H1 (cell line): ENCODE data around the gene EMC7. TPM values are rescaled to one million over a fixed set of nuclear protein-coding genes. Genes with fewer than 3 reads are reported as not detected.
A peak's percentile ranks its signal among the peaks of the same experiment; 100 is the strongest.

Experiments
- CTCF ChIA-PET: fragments of 300-600 bp; sonication (Branson Sonifier 250); formaldehyde crosslinking; loops from one replicate; lab custom pipeline; 2021; ENCODE audit not compliant: partially characterized antibody; lab: Charles Lee
- POLR2A ChIA-PET: fragments of 300-600 bp; sonication (Branson Sonifier 250); formaldehyde crosslinking; loops from one replicate; lab custom pipeline; 2021; ENCODE audit warnings: inconsistent platforms; ENCODE audit not compliant: partially characterized antibody; lab: Charles Lee
- DNase-seq, 2 experiments: peaks; one replicate each; pipeline versions ENCODE4 v3.0.0 to v3.0.0-alpha.2; 2010 to 2022; ENCODE audit warnings: low spot score in 2 of 2, low read depth in 1 of 2, mixed read lengths in 1 of 2
- FAIRE-seq: peaks from 2 replicates; lab custom pipeline; 2011; peaks lifted over from hg19 to GRCh38; lab: Jason Lieb, UNC
- H2AFZ ChIP-seq: 2 replicates; pipeline ENCODE4 v1.8.1; 2012; ENCODE audit warnings: low read length, inconsistent platforms
- H2AK5ac ChIP-seq: 2 replicates; pipeline ENCODE4 v1.6.1; 2013; ENCODE audit warnings: low read depth, low read length
- H2BK120ac ChIP-seq: replicated peaks from 2 replicates; pipeline ENCODE3; 2013; ENCODE audit warnings: low read depth, low read length, inconsistent platforms
- H2BK12ac ChIP-seq: 2 replicates; pipeline ENCODE4 v1.6.1; 2013; ENCODE audit warnings: low read depth, low read length
- H2BK15ac ChIP-seq: 2 replicates; pipeline ENCODE4 v1.6.1; 2013; ENCODE audit warnings: low read length
- H2BK20ac ChIP-seq: 2 replicates; pipeline ENCODE4 v1.6.1; 2013; ENCODE audit warnings: low read length
- H2BK5ac ChIP-seq: 2 replicates; pipeline ENCODE4 v1.6.1; 2013; ENCODE audit warnings: low read depth, low read length
- H3K14ac ChIP-seq: 2 replicates; pipeline ENCODE4 v1.6.1; 2013; ENCODE audit warnings: inconsistent platforms; ENCODE audit not compliant: insufficient read length
- H3K18ac ChIP-seq: 2 replicates; pipeline ENCODE4 v1.6.1; 2013; ENCODE audit warnings: low read length; ENCODE audit errors: extremely low read depth
- H3K23ac ChIP-seq: 2 replicates; pipeline ENCODE4 v1.6.1; 2013; ENCODE audit warnings: inconsistent platforms; ENCODE audit not compliant: insufficient read length
- H3K23me2 ChIP-seq: 2 replicates; pipeline ENCODE4 v1.6.1; 2013; ENCODE audit warnings: low read depth, low read length
- H3K27ac ChIP-seq: 2 replicates; pipeline ENCODE4 v1.6.1; 2011; ENCODE audit warnings: low read depth, low read length, inconsistent platforms
- H3K27me3 ChIP-seq, 4 experiments: replicated peaks in 1 of 4; 1 replicate in 1 of 4; 2 replicates in 3 of 4; pipeline versions ENCODE4 v1.6.1 to v1.8.1; 2011 to 2013; ENCODE audit warnings: low read length in 3 of 4, mild to moderate bottlenecking in 3 of 4, inconsistent platforms in 2 of 4, mixed read lengths in 2 of 4, moderate library complexity in 1 of 4; ENCODE audit not compliant: control insufficient read depth in 3 of 4, insufficient read depth in 3 of 4; ENCODE audit errors: extremely low read depth in 1 of 4
- H3K36me3 ChIP-seq, 4 experiments: 2 replicates each; pipeline versions ENCODE4 v1.6.1 to v1.8.1; 2011 to 2013; ENCODE audit warnings: mild to moderate bottlenecking in 4 of 4, low read length in 3 of 4, moderate library complexity in 2 of 4, control low read depth in 1 of 4, inconsistent platforms in 1 of 4; ENCODE audit not compliant: insufficient read depth in 4 of 4, control insufficient read depth in 2 of 4
- H3K4ac ChIP-seq: replicated peaks from 2 replicates; pipeline ENCODE3; 2013; ENCODE audit warnings: low read length, low read depth, mixed read lengths, inconsistent platforms; ENCODE audit not compliant: insufficient read length
- H3K4me1 ChIP-seq, 4 experiments: replicated peaks in 1 of 4; 1 replicate in 1 of 4; 2 replicates in 3 of 4; pipeline versions ENCODE4 v1.6.1 to v1.8.1; 2011 to 2013; ENCODE audit warnings: low read length in 3 of 4, inconsistent platforms in 2 of 4, mixed read lengths in 1 of 4; ENCODE audit not compliant: insufficient read depth in 4 of 4, control insufficient read depth in 3 of 4
- H3K4me2 ChIP-seq, 2 experiments: 2 replicates each; pipeline versions ENCODE4 v1.6.1 to v1.8.1; 2011 to 2013; ENCODE audit warnings: low read depth in 2 of 2, low read length in 2 of 2, control low read depth in 1 of 2, inconsistent platforms in 1 of 2, mild to moderate bottlenecking in 1 of 2; ENCODE audit not compliant: insufficient read depth in 1 of 2
- H3K4me3 ChIP-seq, 4 experiments: fragments of 200-600, 300-600 bp in 1 of 4; sonication (generic), shearing (Covaris generic), sonication (Bioruptor Twin) in 1 of 4; 2 replicates each; pipeline versions ENCODE4 v1.5.1 to v1.8.1; 2011 to 2016; ENCODE audit warnings: low read length in 4 of 4, low read depth in 3 of 4, control low read depth in 2 of 4, inconsistent platforms in 2 of 4, mild to moderate bottlenecking in 2 of 4, mixed read lengths in 1 of 4, moderate library complexity in 1 of 4; ENCODE audit not compliant: insufficient read depth in 2 of 4; ENCODE audit errors: extremely low read depth in 1 of 4
- H3K56ac ChIP-seq: replicated peaks from 2 replicates; pipeline ENCODE3; 2013; ENCODE audit warnings: low read depth, mild to moderate bottlenecking, mixed read lengths, low read length, inconsistent platforms; ENCODE audit not compliant: insufficient read length
- H3K79me1 ChIP-seq: 2 replicates; pipeline ENCODE4 v1.6.1; 2013; ENCODE audit warnings: low read depth, low read length, control low read depth
- H3K79me2 ChIP-seq, 2 experiments: 2 replicates each; pipeline versions ENCODE4 v1.6.1 to v1.8.1; 2012 to 2013; ENCODE audit warnings: low read length in 2 of 2, mild to moderate bottlenecking in 2 of 2, inconsistent platforms in 1 of 2; ENCODE audit not compliant: insufficient read depth in 2 of 2, control insufficient read depth in 1 of 2
- H3K9ac ChIP-seq, 4 experiments: replicated peaks in 1 of 4; 1 replicate in 1 of 4; 2 replicates in 3 of 4; pipeline versions ENCODE4 v1.6.1 to v1.8.1; 2011 to 2013; ENCODE audit warnings: low read depth in 3 of 4, low read length in 3 of 4, control low read depth in 2 of 4, mild to moderate bottlenecking in 2 of 4, moderate library complexity in 2 of 4, inconsistent platforms in 1 of 4; ENCODE audit errors: extremely low read depth in 1 of 4
- H3K9me3 ChIP-seq, 2 experiments: 2 replicates each; pipeline versions ENCODE4 v1.6.1 to v1.8.1; 2012 to 2013; ENCODE audit warnings: mild to moderate bottlenecking in 2 of 2, moderate library complexity in 2 of 2, control low read depth in 1 of 2, inconsistent platforms in 1 of 2, low read depth in 1 of 2, low read length in 1 of 2, mixed read lengths in 1 of 2; ENCODE audit not compliant: insufficient read depth in 2 of 2
- H4K20me1 ChIP-seq, 2 experiments: replicated peaks in 1 of 2; 2 replicates each; pipeline versions ENCODE3 to v1.8.1; 2011 to 2013; ENCODE audit warnings: inconsistent platforms in 2 of 2, low read length in 2 of 2, mild to moderate bottlenecking in 1 of 2; ENCODE audit not compliant: insufficient read depth in 2 of 2, control insufficient read depth in 1 of 2
- H4K5ac ChIP-seq: 2 replicates; pipeline ENCODE4 v1.6.1; 2013; ENCODE audit warnings: low read length, low read depth, mixed read lengths, inconsistent platforms; ENCODE audit not compliant: insufficient read length
- H4K8ac ChIP-seq: 2 replicates; pipeline ENCODE4 v1.8.0; 2013; ENCODE audit warnings: mild to moderate bottlenecking, moderate library complexity, low read length, inconsistent platforms; ENCODE audit not compliant: insufficient read depth; ENCODE audit errors: extremely low read depth
- H4K91ac ChIP-seq: replicated peaks from 2 replicates; pipeline ENCODE3; 2013; ENCODE audit warnings: low read length, mixed read lengths, inconsistent platforms; ENCODE audit not compliant: insufficient read length
- CREB1 ChIP-seq: IDR thresholded peaks from 2 replicates; pipeline ENCODE4 v1.6.1; 2012; ENCODE audit warnings: inconsistent platforms
- EGR1 ChIP-seq: IDR thresholded peaks from 2 replicates; pipeline ENCODE4 v1.6.1; 2011; ENCODE audit warnings: low read depth, low read length, borderline replicate concordance
- HDAC6 ChIP-seq: IDR thresholded peaks from one replicate; pipeline ENCODE4 v1.7.1; 2012; ENCODE audit warnings: low read depth, mild to moderate bottlenecking, inconsistent platforms, low read length, moderate library complexity
- NANOG ChIP-seq: IDR thresholded peaks from 2 replicates; pipeline ENCODE4 v1.6.1; 2011; ENCODE audit warnings: low read length, low read depth, mild to moderate bottlenecking, inconsistent platforms; ENCODE audit not compliant: insufficient read depth, poor library complexity, severe bottlenecking
- PHF8 ChIP-seq: fragments of 200-600 bp; sonication (generic); conservative IDR thresholded peaks from 2 replicates; pipeline ENCODE4 v1.7.1; 2012; ENCODE audit warnings: low read depth, mild to moderate bottlenecking, inconsistent platforms, low read length, moderate library complexity
- RBBP5 ChIP-seq: IDR thresholded peaks from 2 replicates; pipeline ENCODE4 v1.7.1; 2012; ENCODE audit warnings: low read depth, mild to moderate bottlenecking, inconsistent platforms, low read length, moderate library complexity, borderline replicate concordance
- RFX5 ChIP-seq: IDR thresholded peaks from 2 replicates; pipeline ENCODE4 v1.6.1; 2011; ENCODE audit warnings: low read depth, low read length, improper control_type of control experiment, borderline replicate concordance
- TCF12 ChIP-seq: IDR thresholded peaks from 2 replicates; pipeline ENCODE4 v1.6.1; 2011; ENCODE audit warnings: low read depth, mild to moderate bottlenecking, low read length
- TEAD4 ChIP-seq: IDR thresholded peaks from 2 replicates; pipeline ENCODE4 v1.6.1; 2012; ENCODE audit warnings: low read depth, low read length, inconsistent platforms, mixed read lengths
- whole genome bisulfite sequencing, 2 experiments: shearing (Covaris generic) in 1 of 2; methylation state at CpG; one replicate each; pipeline versions ENCODE4 v1.1.6 to v1.1.7; 2013 to 2015; ENCODE audit warnings: low lambda C conversion rate in 2 of 2, mixed read lengths in 2 of 2, inconsistent platforms in 1 of 2, low coverage in 1 of 2, missing lambda C conversion rate in 1 of 2; ENCODE audit not compliant: insufficient replicate concordance in 2 of 2, insufficient coverage in 1 of 2, insufficient read length in 1 of 2; ENCODE audit errors: extremely low coverage in 1 of 2, missing lambda C conversion rate in 1 of 2; 5-methylcytosine and 5-hydroxymethylcytosine counted together
- polyA plus RNA-seq, 7 experiments: library from polyadenylated mRNA; depleted of rRNA in 3 of 7; stranded (reverse) in 5 of 7; unstranded in 2 of 7; fragments of >200 nt in 5 of 7; fragments of 200-250 nt in 2 of 7; gene quantifications; 1 replicate in 5 of 7; 2 replicates in 1 of 7; 4 replicates in 1 of 7; pipeline versions ENCODE4 v1.2.1 to v1.2.3, GENCODE V29; 2011 to 2013; ENCODE audit warnings: missing spikeins in 2 of 7, mixed read lengths in 2 of 7
- total RNA-seq: library from RNA; stranded (reverse); fragmentation: NEBNext Ultra II Directional; extraction: Animal tissue kit (Norgen Biotek cat#: 25700); gene quantifications from 2 replicates; pipeline ENCODE4 v1.2.1, GENCODE V29; 2021
- TF ChIP-seq, protein P1 (sequence below): IDR thresholded peaks from 2 replicates; pipeline ENCODE4 v1.6.1; 2012; ENCODE audit warnings: inconsistent platforms

EMC7 gene
- total and polyA plus RNA-seq, 2 of the 8 experiments (the other 6 are each of a cell fraction or from before 2014, with no cell fraction given), result 29.0 to 39.0 TPM

GRCh38 chr15:34038023-34038870, 63.4 kb downstream of the EMC7 start:
- H2BK12ac ChIP-seq, result no peak overlapping the region
- H4K20me1 ChIP-seq, result no peaks in the 10 kb centered on the region
- H3K27ac ChIP-seq, result peak overlapping the region; percentile 76; the same call in 1 of the 2 replicates
- H3K23me2 ChIP-seq, result peaks cover 4% of the 10 kb centered on the region; the same call in 1 of the 2 replicates
- H3K23ac ChIP-seq, result no peak overlapping the region
- no peak overlapping the region for H3K14ac ChIP-seq
- peak overlapping the region; percentile 86 to 91 for H3K4me2 ChIP-seq
- H3K36me3 ChIP-seq, result no peaks in the 10 kb centered on the region
- peak overlapping the region; percentile 95; the same call in 1 of the 2 replicates for H4K8ac ChIP-seq
- peak overlapping the region; percentile 47; the same call in 1 of the 2 replicates for H2AFZ ChIP-seq
- no peak overlapping the region for H2AK5ac ChIP-seq
- H2BK120ac ChIP-seq, result peak overlapping the region; percentile 60
- H2BK15ac ChIP-seq, result no peak overlapping the region
- peak overlapping the region; percentile 88 for H3K18ac ChIP-seq
- peak overlapping the region; percentile 62 for H3K56ac ChIP-seq
- peaks cover 11 to 18% (median 14%) of the 10 kb centered on the region in 4 experiments for H3K27me3 ChIP-seq
- POLR2A ChIA-PET, result interaction anchor here (0.5 kb wide), 1 partner anchor 9 kb away, joined by 3 read pairs; no protein-coding TSS in a partner anchor
- 3% methylated on average over 34 of the region's 70 CpGs; no CpG with 5 or more reads in 1 of the 2 experiments for WGBS, 2 experiments
- peak overlapping the region; percentile 3 to 97 (median 92); a peak in 5 of 7 replicates for H3K9ac ChIP-seq
- H3K9me3 ChIP-seq, result no peaks in the 10 kb centered on the region
- no peak for FAIRE-seq
- H2BK20ac ChIP-seq, result no peak overlapping the region
- H3K4ac ChIP-seq, result peak overlapping the region; percentile 62
- peaks cover 0 to 6% (median 4%) of the 10 kb centered on the region in 4 experiments; a peak in 4 of 7 replicates for H3K4me1 ChIP-seq
- H2BK5ac ChIP-seq, result peak overlapping the region; percentile 79; the same call in 1 of the 2 replicates
- peak overlapping the region; percentile 56 to 89 (median 82) for H3K4me3 ChIP-seq
- peaks cover 0 to 15% of the 10 kb centered on the region in 2 experiments; a peak in 1 of 4 replicates for H3K79me2 ChIP-seq
- peak overlapping the region; percentile 72 for H4K5ac ChIP-seq
- DNase-seq, result peak in 1 of 2 experiments; percentile 78
- no peaks in the 10 kb centered on the region for H3K79me1 ChIP-seq
- H4K91ac ChIP-seq, result peak overlapping the region; percentile 91
- CTCF ChIA-PET, result interaction anchor here (0.6 to 1.8 kb wide), 2 partner anchors 24 to 190 kb away, joined by 3 to 6 read pairs; no protein-coding TSS in a partner anchor
- TF ChIP-seq NANOG, result no peak
- no peak for TF ChIP-seq RFX5
- peak; percentile 44; the same call in 1 of the 2 replicates for TF ChIP-seq CREB1
- TF ChIP-seq PHF8, result peak; percentile 70; the same call in 1 of the 2 replicates
- peak; percentile 55; the same call in 1 of the 2 replicates for TF ChIP-seq RBBP5
- TF ChIP-seq EGR1, result no peak
- no peak for TF ChIP-seq TCF12
- no peak for TF ChIP-seq HDAC6
- peak; percentile 2; the same call in 1 of the 2 replicates for TF ChIP-seq TEAD4
- TF ChIP-seq, protein P1, sequence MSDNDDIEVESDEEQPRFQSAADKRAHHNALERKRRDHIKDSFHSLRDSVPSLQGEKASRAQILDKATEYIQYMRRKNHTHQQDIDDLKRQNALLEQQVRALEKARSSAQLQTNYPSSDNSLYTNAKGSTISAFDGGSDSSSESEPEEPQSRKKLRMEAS, result peak; percentile 81
